Measurements from ENCODE around the gene NKX2-2. TPM values are rescaled to one million over a fixed set of nuclear protein-coding genes. Genes with fewer than 3 reads are reported as not detected.

Gene NKX2-2
- total and polyA plus RNA-seq, 2 of the 8 experiments (the other 6 are each of a cell fraction or from before 2014, with no cell fraction given), result not detected

- Histone ChIP-seq H3K14ac (ENCODE audit: insufficient read length) (no peak overlapping the region), H3K56ac (replicated peaks; ENCODE audit: insufficient read length, low read depth, low read length) (no peak overlapping the region), H2AFZ (ENCODE audit: low read length) (no peak overlapping the region), H2BK120ac (replicated peaks; ENCODE audit: low read depth, low read length) (no peak overlapping the region), H4K5ac (ENCODE audit: insufficient read length, low read depth, low read length) (no peak overlapping the region), H3K9ac (replicated peaks in 1 of 4; ENCODE audit: extremely low read depth in 1 of 4, low read depth in 3 of 4, low read length in 3 of 4) (no peak overlapping the region), H3K4me1 (replicated peaks in 1 of 4; ENCODE audit: control insufficient read depth in 3 of 4, insufficient read depth in 4 of 4, low read length in 3 of 4) (peaks cover 0 to 12% (median 1%) of the 10 kb centered on the region in 4 experiments; a peak in 4 of 7 replicates), H3K4ac (replicated peaks; ENCODE audit: insufficient read length, low read depth, low read length) (no peak overlapping the region), H2BK20ac (ENCODE audit: low read length) (no peak overlapping the region), H2AK5ac (ENCODE audit: low read depth, low read length) (no peak overlapping the region), H2BK15ac (ENCODE audit: low read length) (no peak overlapping the region), H4K20me1 (replicated peaks in 1 of 2; ENCODE audit: control insufficient read depth in 1 of 2, insufficient read depth in 2 of 2, low read length in 2 of 2) (peaks cover 0 to under 1% of the 10 kb centered on the region in 2 experiments), H3K23ac (ENCODE audit: insufficient read length) (no peak overlapping the region), H3K23me2 (ENCODE audit: low read depth, low read length) (no peaks in the 10 kb centered on the region), H3K79me2 (ENCODE audit: control insufficient read depth in 1 of 2, insufficient read depth in 2 of 2, low read length in 2 of 2) (no peaks in the 10 kb centered on the region), H3K36me3 (ENCODE audit: control insufficient read depth in 2 of 4, insufficient read depth in 4 of 4, low read length in 3 of 4) (no peaks in the 10 kb centered on the region), H4K91ac (replicated peaks; ENCODE audit: insufficient read length, low read length) (no peak overlapping the region), H3K4me2 (ENCODE audit: insufficient read depth in 1 of 2, low read depth in 2 of 2, low read length in 2 of 2) (no peak overlapping the region), H3K27ac (ENCODE audit: low read depth, low read length) (no peak overlapping the region), H3K18ac (ENCODE audit: extremely low read depth, low read length) (no peak overlapping the region), H3K27me3 (replicated peaks in 1 of 4; ENCODE audit: control insufficient read depth in 3 of 4, extremely low read depth in 1 of 4, insufficient read depth in 3 of 4, low read length in 3 of 4) (peaks cover 19 to 35% (median 25%) of the 10 kb centered on the region in 4 experiments), H2BK5ac (ENCODE audit: low read depth, low read length) (no peak overlapping the region), H3K79me1 (ENCODE audit: low read depth, low read length) (no peaks in the 10 kb centered on the region), H3K4me3 (ENCODE audit: extremely low read depth in 1 of 4, insufficient read depth in 2 of 4, low read depth in 3 of 4, low read length in 4 of 4) (no peak overlapping the region), H2BK12ac (ENCODE audit: low read depth, low read length) (no peak overlapping the region), H3K9me3 (ENCODE audit: insufficient read depth in 2 of 2, low read depth in 1 of 2, low read length in 1 of 2) (no peaks in the 10 kb centered on the region), H4K8ac (ENCODE audit: extremely low read depth, insufficient read depth, low read length) (no peak overlapping the region)
- CTCF ChIA-PET (ENCODE audit: partially characterized antibody), result interaction anchor here (0.6 to 3.4 kb wide), 27 partner anchors 8 to 706 kb away, joined by 3 to 67 read pairs (median 6); no protein-coding TSS in a partner anchor
- 93% methylated on average over 5 of the region's 5 CpGs; no CpG with 5 or more reads in 1 of the 2 experiments for WGBS, 2 experiments (ENCODE audit: extremely low coverage in 1 of 2, insufficient coverage in 1 of 2, insufficient read length in 1 of 2, insufficient replicate concordance in 2 of 2, low coverage in 1 of 2, low lambda C conversion rate in 2 of 2, missing lambda C conversion rate in 1 of 2)
- TF ChIP-seq RNF2 (IDR thresholded peaks at IDR 0.05; ENCODE audit: borderline replicate concordance, low read depth, low read length, missing control alignments, poor library complexity, severe bottlenecking) (no peak), RAD21 (IDR thresholded peaks at IDR 0.05 in 1 of 2, conservative IDR thresholded peaks at IDR 0.05 in 1 of 2; ENCODE audit: low read depth in 2 of 2, low read length in 2 of 2) (peak in 1 of 2 experiments; percentile 33; a peak in 1 of 4 replicates), TEAD4 (IDR thresholded peaks at IDR 0.05; ENCODE audit: low read depth, low read length) (no peak), CTCF (IDR thresholded peaks at IDR 0.05; ENCODE audit: control extremely low read depth in 1 of 3, insufficient read depth in 1 of 3, low read depth in 1 of 3, low read length in 3 of 3) (peak in 2 of 3 experiments; percentile 19 to 29; a peak in 2 of 4 replicates), CREB1 (IDR thresholded peaks at IDR 0.05) (no peak), EP300 (IDR thresholded peaks at IDR 0.05; ENCODE audit: borderline replicate concordance in 1 of 2, low read depth in 2 of 2, low read length in 2 of 2) (no peak), TAF1 (IDR thresholded peaks at IDR 0.05; ENCODE audit: low read depth, low read length) (no peak), EGR1 (IDR thresholded peaks at IDR 0.05; ENCODE audit: borderline replicate concordance, low read depth, low read length) (no peak), CHD1 (IDR thresholded peaks at IDR 0.05; ENCODE audit: low read depth, low read length) (no peak), SP4 (IDR thresholded peaks at IDR 0.05; ENCODE audit: low read length) (no peak)
- FAIRE-seq (no peak), DNase-seq (ENCODE audit: low read depth in 1 of 2, low spot score in 2 of 2) (no peak)
- POLR2A ChIA-PET (ENCODE audit: partially characterized antibody), result no interaction called here
Observed at GRCh38 chr20:21528870-21529269, 15.0 kb upstream of the NKX2-2 start.
